Gastrocnemius medialis (tissue), 4 donors: ENCODE results near the gene PCED1B. TPM values are rescaled to one million over a fixed set of nuclear protein-coding genes. Genes with fewer than 3 reads are reported as not detected.

Experiments used
- ATAC-seq, 2 donors: fragments of 150-250 bp; one replicate each; pipeline ENCODE4 v1.9.1; 2016
- DNase-seq, 2 donors: peaks; one replicate each; pipeline ENCODE4 v3.0.0-alpha.2; 2019
- H3K27ac ChIP-seq, 4 donors: fragments of 200-600 bp; sonication (generic); 1 replicate in 1 of 4; 2 replicates in 3 of 4; pipeline ENCODE4 v1.5.1; 2016 to 2018; ENCODE audit warnings: mild to moderate bottlenecking in 2 of 4, moderate library complexity in 1 of 4
- H3K27me3 ChIP-seq, 3 donors: fragments of 200-600 bp; sonication (generic) in 2 of 3; 1 replicate in 1 of 3; 2 replicates in 2 of 3; pipeline versions ENCODE4 v1.5.1 to v1.6.0; 2016 to 2019; ENCODE audit warnings: mild to moderate bottlenecking in 1 of 3, moderate library complexity in 1 of 3
- H3K36me3 ChIP-seq, 2 donors: fragments of 200-600 bp; sonication (generic) in 1 of 2; one replicate each; pipeline ENCODE4 v1.5.1; 2017 to 2018
- H3K4me1 ChIP-seq, 2 donors: fragments of 200-600 bp; sonication (generic) in 1 of 2; one replicate each; pipeline ENCODE4 v1.5.1; 2016 to 2017; ENCODE audit warnings: mild to moderate bottlenecking in 2 of 2
- H3K4me3 ChIP-seq, 4 donors: fragments of 200-600 bp; sonication (generic) in 3 of 4; 1 replicate in 1 of 4; 2 replicates in 3 of 4; pipeline ENCODE4 v1.5.1; 2016 to 2019; ENCODE audit warnings: mild to moderate bottlenecking in 2 of 4
- H3K9me3 ChIP-seq, 3 donors: fragments of 200-600 bp; sonication (generic) in 2 of 3; 1 replicate in 1 of 3; 2 replicates in 2 of 3; pipeline ENCODE4 v1.5.1; 2016 to 2019
- CTCF ChIP-seq, 5 experiments: fragments of 450-650 bp in 3 of 5; fragments of 200-600 bp in 2 of 5; sonication (generic) in 2 of 5; IDR thresholded peaks in 4 of 5; conservative IDR thresholded peaks in 1 of 5; 1 replicate in 4 of 5; 2 replicates in 1 of 5; pipeline ENCODE4 v1.5.1; 2016 to 2019; ENCODE audit warnings: antibody characterized with exemption in 5 of 5, mild to moderate bottlenecking in 3 of 5, moderate library complexity in 3 of 5
- POLR2A ChIP-seq, 2 donors: fragments of 450-650 bp; IDR thresholded peaks; one replicate each; pipeline ENCODE4 v1.6.1; 2017; ENCODE audit warnings: antibody characterized with exemption in 2 of 2, mild to moderate bottlenecking in 2 of 2, moderate library complexity in 2 of 2
- in situ Hi-C, 4 donors: fragments of 200-750 bp; cut with MboI; loops; one replicate each; pipeline versions ENCODE4 v1.15.0 to v1.8.0; 2017; ENCODE audit warnings: low sequenced_read_pairs in 4 of 4
- intact Hi-C: fragments of 100-400 bp; cut with DNase I; formaldehyde crosslinking; loops from one replicate; pipeline ENCODE4 v1.15.1; 2023; ENCODE audit warnings: low total_unique reads
- total RNA-seq, 4 donors: library from RNA; depleted of rRNA; stranded (reverse); fragments of >200 nt; gene quantifications; one replicate each; pipeline versions ENCODE4 v1.1.0 to v1.2.3, GENCODE V29; 2016

PCED1B gene
- total RNA-seq, 4 donors from 2014 or later = 0.36 to 0.55 (median 0.47) TPM; not detected in 1

- no peak overlapping the region for H3K4me3 ChIP-seq
- TF ChIP-seq CTCF (IDR thresholded peaks at IDR 0.05 in 4 of 5, conservative IDR thresholded peaks at IDR 0.05 in 1 of 5) = no peak
- TF ChIP-seq POLR2A (IDR thresholded peaks at IDR 0.05) = no peak
- H3K27me3 ChIP-seq = no peaks in the 10 kb centered on the region
- H3K36me3 ChIP-seq = no peaks in the 10 kb centered on the region
- in situ Hi-C loops = no loop called here
- H3K9me3 ChIP-seq = no peaks in the 10 kb centered on the region
- H3K4me1 ChIP-seq = no peaks in the 10 kb centered on the region
- ATAC-seq (no peak), DNase-seq (no peak)
- H3K27ac ChIP-seq = no peak overlapping the region
- intact Hi-C loops = no loop called here
Observed at GRCh38 chr12:47098099-47098498, 18.7 kb downstream of the PCED1B start.

- TF ChIP-seq CTCF (IDR thresholded peaks at IDR 0.05 in 4 of 5, conservative IDR thresholded peaks at IDR 0.05 in 1 of 5) = no peak
- no peak for TF ChIP-seq POLR2A (IDR thresholded peaks at IDR 0.05)
- Histone ChIP-seq H3K36me3 (no peaks in the 10 kb centered on the region), H3K4me3 (no peak overlapping the region), H3K27me3 (no peaks in the 10 kb centered on the region), H3K4me1 (no peaks in the 10 kb centered on the region), H3K27ac (no peak overlapping the region), H3K9me3 (no peaks in the 10 kb centered on the region)
- ATAC-seq (no peak), DNase-seq (no peak)
- in situ Hi-C loops (no loop called here), intact Hi-C loops (no loop called here)
Observed at GRCh38 chr12:47099610-47100009, 20.2 kb downstream of the PCED1B start.

DNA sequence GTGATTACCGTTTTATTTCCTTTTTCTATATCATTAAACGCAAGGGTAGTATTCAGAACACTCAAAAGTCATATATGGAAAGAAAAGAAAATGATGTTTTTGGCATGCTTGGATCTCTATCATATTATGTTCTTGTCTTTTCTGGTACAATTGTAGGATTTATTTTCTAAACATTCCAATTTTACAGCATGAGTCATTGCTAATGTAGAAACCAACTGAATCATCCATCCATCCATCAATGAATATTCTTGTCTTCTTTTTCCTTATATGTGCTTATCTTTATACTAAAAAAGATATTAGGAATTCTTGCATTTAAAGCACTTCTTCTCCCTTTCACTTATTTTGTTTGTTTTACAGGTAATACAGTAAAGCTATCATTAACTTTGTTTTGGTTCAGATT is 20.7 kb downstream of the PCED1B start:
- DNase-seq (no peak), ATAC-seq (no peak)
- Histone ChIP-seq H3K36me3 (no peaks in the 10 kb centered on the region), H3K27ac (no peak overlapping the region), H3K4me1 (no peaks in the 10 kb centered on the region), H3K27me3 (no peaks in the 10 kb centered on the region), H3K4me3 (no peak overlapping the region), H3K9me3 (no peaks in the 10 kb centered on the region)
- in situ Hi-C loops = no loop called here
- no peak for TF ChIP-seq POLR2A (IDR thresholded peaks at IDR 0.05)
- TF ChIP-seq CTCF (IDR thresholded peaks at IDR 0.05 in 4 of 5, conservative IDR thresholded peaks at IDR 0.05 in 1 of 5) = no peak
- intact Hi-C loops = no loop called here

GRCh38 chr12:47102406-47102805 is 23.0 kb downstream of the PCED1B start:
- ATAC-seq (no peak), DNase-seq (no peak)
- H3K27ac ChIP-seq = peak overlapping the region in 1 of 4 donors; percentile 16
- H3K36me3 ChIP-seq = no peaks in the 10 kb centered on the region
- no peak overlapping the region for H3K4me3 ChIP-seq
- TF ChIP-seq POLR2A (IDR thresholded peaks at IDR 0.05) = no peak
- H3K27me3 ChIP-seq = no peaks in the 10 kb centered on the region
- in situ Hi-C loops = no loop called here
- intact Hi-C loops = no loop called here
- no peaks in the 10 kb centered on the region for H3K9me3 ChIP-seq
- no peaks in the 10 kb centered on the region for H3K4me1 ChIP-seq

DNA sequence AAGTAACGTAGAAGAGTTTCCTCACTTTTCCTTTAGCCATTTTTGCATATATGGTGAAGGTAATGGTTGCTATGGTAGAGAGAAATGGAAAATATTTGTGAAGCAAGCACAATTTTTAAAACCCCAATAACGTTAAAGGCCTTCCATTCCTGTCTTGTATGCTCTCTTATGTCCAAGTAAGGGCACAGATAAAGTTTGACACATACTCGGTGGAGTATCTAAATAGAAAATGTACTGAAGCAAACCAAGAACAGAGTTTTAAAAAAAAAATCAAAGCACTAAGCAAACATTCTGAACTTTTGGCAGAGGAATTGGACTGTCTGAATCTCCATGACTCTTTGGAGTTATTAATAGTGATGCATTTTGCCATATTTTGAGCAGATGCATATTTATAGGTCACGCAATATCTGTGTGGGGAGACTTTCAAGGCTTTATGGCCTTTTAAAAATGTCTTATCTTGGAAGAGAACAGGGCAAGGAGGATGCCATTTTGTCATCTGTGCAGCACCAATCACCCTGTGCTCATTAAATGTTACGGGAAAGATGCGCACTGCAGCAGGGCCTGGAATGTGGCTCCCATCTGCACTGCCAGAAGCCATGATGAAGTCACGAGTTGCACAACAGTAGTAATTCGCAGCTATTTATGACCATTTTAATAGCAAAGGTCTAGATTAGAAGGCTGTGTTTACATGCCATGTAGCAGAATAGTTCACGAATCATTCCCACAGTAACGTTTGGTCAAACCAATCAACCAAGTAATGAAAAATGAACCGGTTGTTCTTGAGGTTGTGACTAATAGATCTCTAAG is 23.6 kb downstream of the PCED1B start:
- in situ Hi-C loops = no loop called here
- TF ChIP-seq POLR2A (IDR thresholded peaks at IDR 0.05) = no peak
- TF ChIP-seq CTCF (IDR thresholded peaks at IDR 0.05 in 4 of 5, conservative IDR thresholded peaks at IDR 0.05 in 1 of 5) = no peak
- no peaks in the 10 kb centered on the region for H3K27me3 ChIP-seq
- H3K4me1 ChIP-seq = no peaks in the 10 kb centered on the region
- DNase-seq = no peak
- intact Hi-C loops = no loop called here
- H3K36me3 ChIP-seq = no peaks in the 10 kb centered on the region
- no peak for ATAC-seq
- no peak overlapping the region for H3K4me3 ChIP-seq
- H3K9me3 ChIP-seq = no peaks in the 10 kb centered on the region
- peak overlapping the region in 1 of 4 donors; percentile 16 for H3K27ac ChIP-seq
